A549 (cell line): ENCODE results near the gene CFAP46. TPM values are rescaled to one million over a fixed set of nuclear protein-coding genes. Genes with fewer than 3 reads are reported as not detected.

Experiments used
- ATAC-seq, 2 experiments: fragments of 200-7000 bp in 1 of 2; fragments of >200 bp in 1 of 2; cut with Nextera tagmentation in 1 of 2; cut with Tn5 transposase in 1 of 2; 3 replicates each; pipeline versions ENCODE4 v1.8.0 to v1.9.1; 2018 to 2020; ENCODE audit warnings: mild to moderate bottlenecking in 1 of 2, moderate library complexity in 1 of 2
- CTCF ChIA-PET: fragments of 300-600 bp; sonication (Branson Sonifier 250); formaldehyde crosslinking; extraction: SDS; loops from one replicate; lab custom pipeline; 2021; ENCODE audit warnings: antibody characterized with exemption, inconsistent platforms; lab: Yijun Ruan, JAX
- POLR2A ChIA-PET: fragments of 350-600 bp; formaldehyde crosslinking; extraction: SDS; loops from one replicate; lab custom pipeline; 2021; ENCODE audit warnings: antibody characterized with exemption, inconsistent platforms; lab: Yijun Ruan, JAX
- DNase-seq, 2 experiments: peaks; one replicate each; pipeline versions ENCODE4 v3.0.0 to v3.0.0-alpha.2; 2011 to 2016; ENCODE audit warnings: low read depth in 1 of 2, low spot score in 1 of 2
- FAIRE-seq: peaks from 2 replicates; lab custom pipeline; 2011; peaks lifted over from hg19 to GRCh38; lab: Jason Lieb, UNC
- H3K27ac ChIP-seq, 2 experiments: fragments of >200 bp; sonication (Bioruptor Twin); formaldehyde crosslinking; 3 replicates each; pipeline ENCODE4 v1.5.1; 2016 to 2017
- H3K4me1 ChIP-seq: fragments of >200 bp; sonication (Bioruptor Twin); formaldehyde crosslinking; 3 replicates; pipeline ENCODE4 v1.6.1; 2016
- H3K4me2 ChIP-seq: fragments of >200 bp; sonication (Bioruptor Twin); formaldehyde crosslinking; 3 replicates; pipeline ENCODE4 v1.6.1; 2016
- H3K4me3 ChIP-seq: fragments of >200 bp; sonication (Bioruptor Twin); formaldehyde crosslinking; 3 replicates; pipeline ENCODE4 v1.5.1; 2016
- H3K9me3 ChIP-seq: fragments of >200 bp; sonication (Bioruptor Twin); formaldehyde crosslinking; 3 replicates; pipeline ENCODE4 v1.6.1; 2016
- BCL3 ChIP-seq: fragments of >200 bp; sonication (Bioruptor Twin); formaldehyde crosslinking; IDR thresholded peaks from 3 replicates; pipeline ENCODE4 v1.6.1; 2016
- BHLHE40 ChIP-seq: IDR thresholded peaks from 2 replicates; pipeline ENCODE4 v1.6.1; 2012; ENCODE audit warnings: low read depth, low read length, inconsistent platforms
- CBX2 ChIP-seq: fragments of 200-600 bp; sonication (generic); IDR thresholded peaks from 2 replicates; pipeline ENCODE4 v1.6.1; 2016; ENCODE audit warnings: low read depth, mild to moderate bottlenecking, borderline replicate concordance
- CHD2 ChIP-seq: fragments of 150-350 bp; IDR thresholded peaks from 2 replicates; pipeline ENCODE4 v1.6.1; 2014; ENCODE audit warnings: low read length; ENCODE audit not compliant: partially characterized antibody
- CHD4 ChIP-seq: fragments of 200-600 bp; sonication (generic); IDR thresholded peaks from 2 replicates; pipeline ENCODE4 v1.6.1; 2016; ENCODE audit warnings: antibody characterized with exemption, mild to moderate bottlenecking, borderline replicate concordance
- CTCF ChIP-seq: fragments of >200 bp; sonication (Bioruptor Twin); formaldehyde crosslinking; IDR thresholded peaks from 3 replicates; pipeline ENCODE4 v1.5.1; 2016
- E2F6 ChIP-seq: IDR thresholded peaks from 2 replicates; pipeline ENCODE4 v1.6.1; 2012; ENCODE audit warnings: low read depth, borderline replicate concordance
- EHMT2 ChIP-seq: fragments of 200-600 bp; sonication (generic); IDR thresholded peaks from 2 replicates; pipeline ENCODE4 v1.6.1; 2016; ENCODE audit warnings: antibody characterized with exemption, low read depth, mild to moderate bottlenecking, moderate library complexity
- FOSL2 ChIP-seq, 2 experiments: fragments of 450-650 bp in 1 of 2; fragments of >200 bp in 1 of 2; sonication (Bioruptor Twin) in 1 of 2; formaldehyde crosslinking; IDR thresholded peaks; 2 replicates each; pipeline versions ENCODE4 v1.5.0 to v1.6.1; 2016 to 2020; ENCODE audit warnings: mild to moderate bottlenecking in 1 of 2, moderate library complexity in 1 of 2
- FOXS1 ChIP-seq: fragments of 250-450 bp; sonication (Bioruptor Pico); IDR thresholded peaks from 2 replicates; pipeline ENCODE4 v1.5.0; 2020; ENCODE audit warnings: mild to moderate bottlenecking, moderate library complexity
- HDAC2 ChIP-seq: fragments of 200-600 bp; sonication (generic); IDR thresholded peaks from 2 replicates; pipeline ENCODE4 v1.6.1; 2016
- HMGXB4 ChIP-seq: fragments of 250-450 bp; sonication (Bioruptor Pico); IDR thresholded peaks from 2 replicates; pipeline ENCODE4 v1.5.0; 2021; ENCODE audit warnings: mild to moderate bottlenecking, moderate library complexity, borderline replicate concordance
- HOXB13 ChIP-seq: fragments of 250-450 bp; sonication (Bioruptor Pico); IDR thresholded peaks from 2 replicates; pipeline ENCODE4 v1.5.0; 2020; ENCODE audit warnings: low read depth, mild to moderate bottlenecking, moderate library complexity
- HOXB5 ChIP-seq: fragments of 250-450 bp; sonication (Bioruptor Pico); IDR thresholded peaks from 2 replicates; pipeline ENCODE4 v1.5.0; 2020; ENCODE audit warnings: mild to moderate bottlenecking, moderate library complexity
- KDM5A ChIP-seq: fragments of 200-600 bp; sonication (generic); IDR thresholded peaks from 2 replicates; pipeline ENCODE4 v1.6.1; 2016; ENCODE audit warnings: antibody characterized with exemption, mild to moderate bottlenecking
- MAFK ChIP-seq: fragments of 450-650 bp; IDR thresholded peaks from 2 replicates; pipeline ENCODE4 v1.6.1; 2014; ENCODE audit not compliant: partially characterized antibody
- MAX ChIP-seq: IDR thresholded peaks from 2 replicates; pipeline ENCODE4 v1.6.1; 2012
- NR3C1 ChIP-seq: fragments of >200 bp; sonication (Bioruptor Twin); formaldehyde crosslinking; IDR thresholded peaks from 3 replicates; pipeline ENCODE4 v1.6.1; 2017
- PHF8 ChIP-seq: fragments of 200-600 bp; sonication (generic); IDR thresholded peaks from 2 replicates; pipeline ENCODE4 v1.6.1; 2016; ENCODE audit warnings: low read depth, mild to moderate bottlenecking, antibody characterized with exemption, moderate library complexity, borderline replicate concordance
- RAD21 ChIP-seq, 2 experiments: fragments of >200 bp in 1 of 2; sonication (Bioruptor Twin) in 1 of 2; formaldehyde crosslinking in 1 of 2; IDR thresholded peaks in 1 of 2; conservative IDR thresholded peaks in 1 of 2; 2 replicates in 1 of 2; 3 replicates in 1 of 2; pipeline ENCODE4 v1.6.1; 2012 to 2018; ENCODE audit warnings: inconsistent platforms in 1 of 2
- RARB ChIP-seq: fragments of 250-450 bp; sonication (Bioruptor Pico); IDR thresholded peaks from 2 replicates; pipeline ENCODE4 v1.8.0; 2021; ENCODE audit warnings: mild to moderate bottlenecking, moderate library complexity
- RFX5 ChIP-seq: fragments of 450-650 bp; IDR thresholded peaks from 2 replicates; pipeline ENCODE4 v1.7.1; 2014; ENCODE audit warnings: antibody characterized with exemption, mild to moderate bottlenecking, moderate library complexity
- SMC3 ChIP-seq: fragments of >200 bp; sonication (Bioruptor Twin); formaldehyde crosslinking; IDR thresholded peaks from 3 replicates; pipeline ENCODE4 v1.6.1; 2018; ENCODE audit warnings: inconsistent platforms
- SREBF2 ChIP-seq: fragments of 450-650 bp; IDR thresholded peaks from 2 replicates; pipeline ENCODE4 v1.6.1; 2014; ENCODE audit warnings: mild to moderate bottlenecking, moderate library complexity
- TFCP2L1 ChIP-seq: fragments of 250-450 bp; sonication (Bioruptor Pico); IDR thresholded peaks from 2 replicates; pipeline ENCODE4 v1.5.0; 2021; ENCODE audit warnings: mild to moderate bottlenecking
- ZC3H11A ChIP-seq: fragments of 450-650 bp; IDR thresholded peaks from 2 replicates; pipeline ENCODE4 v1.6.1; 2014; ENCODE audit warnings: antibody characterized with exemption, mild to moderate bottlenecking
- ZFP36 ChIP-seq: fragments of 450-650 bp; IDR thresholded peaks from 2 replicates; pipeline ENCODE4 v1.6.1; 2014; ENCODE audit warnings: borderline replicate concordance; ENCODE audit not compliant: partially characterized antibody
- ZNF302 ChIP-seq: fragments of 250-450 bp; sonication (Bioruptor Pico); IDR thresholded peaks from 2 replicates; pipeline ENCODE4 v1.9.0; 2021; ENCODE audit warnings: inconsistent platforms, mild to moderate bottlenecking, moderate library complexity
- WGBS: methylation state at CpG from one replicate; pipeline ENCODE4 v1.1.6; 2017; ENCODE audit errors: missing lambda C conversion rate; 5-methylcytosine and 5-hydroxymethylcytosine counted together
- polyA plus RNA-seq, 4 experiments: library from polyadenylated mRNA; depleted of rRNA in 3 of 4; stranded (reverse); fragments of >200 nt; fragmentation: RNase III in 1 of 4; extraction: RNeasy Plus Mini Kit Qiagen cat#74134 plus additional on column Dnase treatment in 1 of 4; gene quantifications; 2 replicates in 3 of 4; 3 replicates in 1 of 4; pipeline ENCODE4 v1.2.3, GENCODE V29; 2011 to 2017

CFAP46 gene
- polyA plus RNA-seq, 2 of the 4 experiments (the other 2 are of a cell fraction), result 0.88 to 1.8 TPM

- Histone ChIP-seq H3K27ac (peak overlapping the region in 1 of 2 experiments; percentile 29; a peak in 2 of 6 replicates), H3K4me2 (peak overlapping the region; percentile 69), H3K4me3 (no peak overlapping the region), H3K9me3 (no peaks in the 10 kb centered on the region), H3K4me1 (peaks cover 5% of the 10 kb centered on the region; the same call in 1 of the 3 replicates)
- POLR2A ChIA-PET, result no interaction called here
- FAIRE-seq (no peak), DNase-seq (peak in 1 of 2 experiments; percentile 36), ATAC-seq (peak; percentile 32 to 74; a peak in 4 of 6 replicates)
- WGBS, result 36% methylated on average over 27 of the region's 57 CpGs
- peak in 1 of 2 experiments; percentile 26; a peak in 1 of 5 replicates for TF ChIP-seq RAD21 (conservative IDR thresholded peaks at IDR 0.05 in 1 of 2, IDR thresholded peaks at IDR 0.05 in 1 of 2)
- TF ChIP-seq MAX, result 0 out of 2 replicates have a peak, but pooled peaks have one; percentile 28
- TF ChIP-seq NR3C1, result no peak
- TF ChIP-seq HMGXB4, result no peak
- TF ChIP-seq BHLHE40, result no peak
- TF ChIP-seq TFCP2L1 (CRISPR knock-in tag), result no peak
- TF ChIP-seq FOXS1, result no peak
- TF ChIP-seq FOSL2 (IDR thresholded peaks at IDR 0.05), result no peak
- TF ChIP-seq FOSL2 (CRISPR knock-in tag; IDR thresholded peaks at IDR 0.05), result no peak
- TF ChIP-seq ZFP36, result no peak
- no peak for TF ChIP-seq HOXB13 (CRISPR knock-in tag)
- TF ChIP-seq EHMT2, result no peak
- TF ChIP-seq RFX5, result no peak
- TF ChIP-seq MAFK, result no peak
- no peak for TF ChIP-seq ZC3H11A
- peak; percentile 48 for TF ChIP-seq SMC3
- TF ChIP-seq CTCF, result peak; percentile 35; the same call in 2 of the 3 replicates
- no peak for TF ChIP-seq PHF8
- TF ChIP-seq KDM5A, result no peak
- no peak for TF ChIP-seq CBX2
- CTCF ChIA-PET, result interaction anchor here (0.9 to 3.5 kb wide), 7 partner anchors 9 to 253 kb away, joined by 3 to 56 read pairs (median 4); no protein-coding TSS in a partner anchor
These were observed 148.2 kb downstream of the CFAP46 start for GRCh38 chr10:132793871-132794849.

GRCh38 chr10:132793213-132793612 lies 149.2 kb downstream of the CFAP46 start:
- CTCF ChIA-PET, result interaction anchor here (1.1 to 3.5 kb wide), 5 partner anchors 13 to 138 kb away, joined by 3 to 56 read pairs (median 7); no protein-coding TSS in a partner anchor
- H3K27ac ChIP-seq, result no peak overlapping the region
- no peak for DNase-seq
- ATAC-seq, result peak in 1 of 2 experiments; percentile 25; a peak in 3 of 6 replicates
- no peaks in the 10 kb centered on the region for H3K9me3 ChIP-seq
- POLR2A ChIA-PET, result no interaction called here
- 33% methylated on average over 6 of the region's 9 CpGs for WGBS
- peaks cover 5% of the 10 kb centered on the region; the same call in 2 of the 3 replicates for H3K4me1 ChIP-seq
- H3K4me3 ChIP-seq, result no peak overlapping the region
- no peak for TF ChIP-seq CHD4
- TF ChIP-seq BHLHE40, result no peak
- TF ChIP-seq RARB (CRISPR knock-in tag), result no peak
- no peak for TF ChIP-seq CHD2
- TF ChIP-seq MAFK, result no peak
- no peak for TF ChIP-seq SREBF2
- TF ChIP-seq HDAC2, result no peak
- no peak for TF ChIP-seq HOXB5
- TF ChIP-seq BCL3, result no peak
- TF ChIP-seq E2F6, result no peak
- no peak for TF ChIP-seq ZNF302 (CRISPR knock-in tag)
- no peak for FAIRE-seq
- H3K4me2 ChIP-seq, result no peak overlapping the region
